ENCODE data around the gene ADAMTS7.

The ADAMTS7 gene

DNA sequence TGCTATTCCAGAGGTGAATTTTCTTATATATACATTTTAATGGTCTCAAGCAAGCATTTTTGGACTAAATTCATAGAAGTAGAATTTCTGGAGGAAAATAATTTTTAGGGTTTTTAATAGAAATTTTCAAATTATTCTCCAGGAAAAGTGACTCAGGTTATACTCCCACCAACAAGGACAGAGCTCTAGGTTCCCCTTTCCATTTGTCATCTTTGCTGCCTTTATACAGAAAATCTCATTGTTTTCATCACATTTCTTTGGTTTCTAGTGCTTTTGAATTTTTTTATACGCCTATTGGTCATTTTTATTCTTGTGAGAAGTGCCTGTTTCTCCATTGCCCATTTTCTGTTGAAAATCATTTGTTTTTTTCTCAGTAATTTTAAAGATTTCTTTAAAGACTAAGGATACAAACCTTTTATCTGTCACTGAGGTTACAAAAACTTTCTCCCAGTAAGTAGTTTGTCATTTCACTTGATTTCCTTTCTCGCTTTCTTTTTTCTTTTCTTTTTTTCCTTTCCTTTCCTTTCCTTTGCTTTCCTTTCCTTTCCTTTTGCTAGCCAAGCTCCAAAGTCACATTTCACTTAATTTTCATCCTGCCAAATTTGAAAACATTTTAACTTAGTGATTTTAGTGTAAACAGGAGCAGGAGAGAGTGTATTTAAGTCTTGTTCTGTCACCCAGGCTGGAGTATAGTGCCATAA lies 93.2 kb downstream of the ADAMTS7 start:
- no peak for TF ChIP-seq ZNF274 (IDR thresholded peaks at IDR 0.05; ENCODE audit: low read depth, low read length)
- H3K4me3 ChIP-seq (ENCODE audit: low read length), result no peak overlapping the region

- H3K4me3 ChIP-seq (ENCODE audit: low read length), result no peak overlapping the region
- TF ChIP-seq ZNF274 (IDR thresholded peaks at IDR 0.05; ENCODE audit: low read depth, low read length), result no peak
Measured at GRCh38 chr15:78716651-78717050, 94.6 kb downstream of the ADAMTS7 start.

- TF ChIP-seq ZNF274 (IDR thresholded peaks at IDR 0.05; ENCODE audit: low read depth, low read length), result no peak
- H3K4me3 ChIP-seq (ENCODE audit: low read length), result no peak overlapping the region
Measured at GRCh38 chr15:78715930-78716329, 95.3 kb downstream of the ADAMTS7 start.

DNA sequence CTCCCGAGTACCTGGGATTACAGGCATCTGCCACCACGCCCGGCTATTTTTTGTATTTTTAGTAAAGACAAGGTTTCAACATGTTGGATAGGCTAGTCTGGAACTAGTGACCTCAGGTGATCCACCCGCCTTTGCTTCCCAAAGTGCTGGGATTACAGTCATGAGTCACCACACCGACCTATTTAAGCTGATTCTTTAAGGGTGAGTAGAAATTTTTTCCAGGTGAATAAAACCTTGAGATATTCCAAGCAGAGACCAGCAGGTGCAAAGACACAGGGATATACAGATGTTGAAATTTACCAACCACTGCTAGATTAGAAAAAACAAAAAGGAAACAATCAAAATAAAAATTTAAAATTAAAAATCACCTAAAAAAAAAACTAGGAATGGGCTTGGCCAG lies 95.8 kb downstream of the ADAMTS7 start:
- H3K4me3 ChIP-seq (ENCODE audit: low read length), result no peak overlapping the region
- TF ChIP-seq ZNF274 (IDR thresholded peaks at IDR 0.05; ENCODE audit: low read depth, low read length), result no peak

- no peak for TF ChIP-seq ZNF274 (IDR thresholded peaks at IDR 0.05; ENCODE audit: low read depth, low read length)
- no peak overlapping the region for H3K4me3 ChIP-seq (ENCODE audit: low read length)
Measured at GRCh38 chr15:78714890-78715289, 96.4 kb downstream of the ADAMTS7 start.

- no peak for TF ChIP-seq ZNF274 (IDR thresholded peaks at IDR 0.05; ENCODE audit: low read depth, low read length)
Measured at GRCh38 chr15:78712797-78713515, 98.3 kb downstream of the ADAMTS7 start.

GRCh38 chr15:78711638-78712037 lies 99.6 kb downstream of the ADAMTS7 start:
- TF ChIP-seq ZNF274 (IDR thresholded peaks at IDR 0.05; ENCODE audit: low read depth, low read length), result no peak
- no peak overlapping the region for H3K4me3 ChIP-seq (ENCODE audit: low read length)

More at GRCh38 chr15:78712797-78713515, 98.3 kb downstream of the ADAMTS7 start:
- H3K4me3 ChIP-seq (ENCODE audit: low read length), result no peak overlapping the region

DNA sequence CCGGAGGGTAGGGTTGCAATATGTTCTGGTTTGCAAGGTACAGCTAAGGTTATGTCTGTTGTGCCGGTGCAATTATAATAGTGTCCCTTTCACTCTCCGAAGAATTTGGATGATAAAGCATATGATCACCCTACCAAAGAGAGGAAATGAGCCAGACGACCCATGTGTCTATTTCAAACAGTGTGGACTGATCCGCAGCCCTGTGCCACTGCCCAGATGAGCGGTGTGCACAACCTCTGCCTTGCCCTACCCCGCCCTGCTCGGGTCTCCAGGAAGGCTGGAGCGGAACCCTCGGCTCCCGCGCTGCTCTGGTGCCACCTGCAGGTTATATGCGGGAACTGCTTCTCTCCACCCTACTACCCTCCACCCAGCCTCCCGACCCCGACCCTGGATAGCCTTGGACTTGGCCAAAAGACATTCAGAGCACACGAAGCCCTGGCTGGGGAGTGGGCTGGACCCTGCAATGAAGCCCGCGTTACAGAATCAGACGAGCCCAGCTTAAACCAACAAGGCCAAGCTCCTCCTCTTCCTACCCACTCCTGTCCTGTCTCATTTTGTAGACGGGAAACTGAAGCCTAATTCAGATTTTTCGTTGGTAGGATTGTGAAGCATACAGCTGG lies 101.9 kb downstream of the ADAMTS7 start:
- TF ChIP-seq ZNF274 (IDR thresholded peaks at IDR 0.05; ENCODE audit: low read depth, low read length), result no peak
- no peak overlapping the region for H3K4me3 ChIP-seq (ENCODE audit: low read length)

All from GM08714 (cell line).